Lower lobe of right lung (tissue), 2 donors: ENCODE results near the gene MGAT4B. TPM values are rescaled to one million over a fixed set of nuclear protein-coding genes. Genes with fewer than 3 reads are reported as not detected.
A peak's percentile ranks its signal among the peaks of the same experiment; 100 is the strongest.

Experiments used
- ATAC-seq, 2 donors: fragments of 200-7000 bp; cut with Tn5 transposase; one replicate each; pipeline ENCODE4 v1.9.1; 2020 to 2022; ENCODE audit warnings: mild to moderate bottlenecking in 2 of 2, moderate library complexity in 2 of 2
- DNase-seq: peaks from one replicate; pipeline ENCODE4 v3.0.0-alpha.2; 2020
- H3K27ac ChIP-seq: fragments of 200-600 bp; one replicate; pipeline ENCODE4 v1.8.0; 2022
- H3K27me3 ChIP-seq: fragments of 200-600 bp; one replicate; pipeline ENCODE4 v1.8.0; 2022; ENCODE audit warnings: low read depth
- H3K36me3 ChIP-seq: fragments of 200-600 bp; one replicate; pipeline ENCODE4 v1.8.0; 2022; ENCODE audit warnings: mild to moderate bottlenecking
- H3K4me1 ChIP-seq: fragments of 200-600 bp; one replicate; pipeline ENCODE4 v1.8.0; 2022
- H3K4me3 ChIP-seq: fragments of 200-600 bp; one replicate; pipeline ENCODE4 v1.8.0; 2022; ENCODE audit warnings: mild to moderate bottlenecking
- H3K9me3 ChIP-seq: fragments of 200-600 bp; one replicate; pipeline ENCODE4 v1.8.0; 2022
- CTCF ChIP-seq: fragments of 200-600 bp; IDR thresholded peaks from one replicate; pipeline ENCODE4 v1.8.0; 2022; ENCODE audit warnings: antibody characterized with exemption, mild to moderate bottlenecking
- intact Hi-C: fragments of 100-400 bp; cut with DNase I; formaldehyde crosslinking; loops from one replicate; pipeline ENCODE4 v1.11.0; 2022
- total RNA-seq: library from RNA; stranded (reverse); fragmentation: NEBNext Ultra II Directional; extraction: Animal tissue kit (Norgen Biotek cat#: 25700); gene quantifications from one replicate; pipeline ENCODE4 v1.2.1, GENCODE V29; 2021
- donor health status: DM: no; HTN: yes; CAD: no; lungs with severe emphysema.

MGAT4B gene
- total RNA-seq, 1 donor from 2014 or later: 105 TPM

GRCh38 chr5:179802950-179803562 lies 3.6 kb downstream of the MGAT4B start:
- ATAC-seq: no peak
- Histone ChIP-seq H3K9me3 (no peaks in the 10 kb centered on the region), H3K27me3 (no peaks in the 10 kb centered on the region), H3K27ac (no peak overlapping the region), H3K4me1 (peaks cover 51% of the 10 kb centered on the region), H3K4me3 (no peak overlapping the region), H3K36me3 (peaks cover 35% of the 10 kb centered on the region)
- DNase-seq: no peak
- intact Hi-C loops: no loop called here
- TF ChIP-seq CTCF: no peak

GRCh38 chr5:179802207-179802883 lies 4.3 kb downstream of the MGAT4B start:
- DNase-seq (no peak), ATAC-seq (no peak)
- Histone ChIP-seq H3K9me3 (no peaks in the 10 kb centered on the region), H3K36me3 (peaks cover 42% of the 10 kb centered on the region), H3K4me1 (peaks cover 44% of the 10 kb centered on the region), H3K4me3 (no peak overlapping the region), H3K27ac (no peak overlapping the region), H3K27me3 (no peaks in the 10 kb centered on the region)
- no peak for TF ChIP-seq CTCF
- intact Hi-C loops: no loop called here

GRCh38 chr5:179801304-179802206 lies 5.1 kb downstream of the MGAT4B start:
- H3K4me3 ChIP-seq: no peak overlapping the region
- H3K4me1 ChIP-seq: peaks cover 50% of the 10 kb centered on the region
- intact Hi-C loops: no loop called here
- peak; percentile 74 for TF ChIP-seq CTCF
- H3K36me3 ChIP-seq: peaks cover 46% of the 10 kb centered on the region
- H3K9me3 ChIP-seq: no peaks in the 10 kb centered on the region
- DNase-seq (peak; percentile 88), ATAC-seq (peak; percentile 42 to 51)
- no peak overlapping the region for H3K27ac ChIP-seq
- no peaks in the 10 kb centered on the region for H3K27me3 ChIP-seq

GRCh38 chr5:179800696-179801201 lies 5.9 kb downstream of the MGAT4B start:
- H3K36me3 ChIP-seq: peaks cover 46% of the 10 kb centered on the region
- no peak for DNase-seq
- H3K27me3 ChIP-seq: no peaks in the 10 kb centered on the region
- H3K4me1 ChIP-seq: peaks cover 53% of the 10 kb centered on the region
- no peak for ATAC-seq
- H3K4me3 ChIP-seq: no peak overlapping the region
- no peak for TF ChIP-seq CTCF
- no peak overlapping the region for H3K27ac ChIP-seq
- H3K9me3 ChIP-seq: no peaks in the 10 kb centered on the region
- intact Hi-C loops: no loop called here

- intact Hi-C loops: no loop called here
- H3K9me3 ChIP-seq: no peaks in the 10 kb centered on the region
- no peak for ATAC-seq
These were observed 6.5 kb downstream of the MGAT4B start for GRCh38 chr5:179800071-179800695.

More at GRCh38 chr5:179800071-179800695, 6.5 kb downstream of the MGAT4B start:
- Histone ChIP-seq H3K4me1 (peaks cover 54% of the 10 kb centered on the region), H3K27ac (no peak overlapping the region), H3K27me3 (no peaks in the 10 kb centered on the region), H3K4me3 (no peak overlapping the region), H3K36me3 (peaks cover 46% of the 10 kb centered on the region)
- TF ChIP-seq CTCF: no peak
- no peak for DNase-seq
